IMR-90 (cell line): Measurements from ENCODE around the gene SV2C. TPM values are rescaled to one million over a fixed set of nuclear protein-coding genes. Genes with fewer than 3 reads are reported as not detected.

ENCODE experiments used
- ATAC-seq: fragments of 200-7000 bp; cut with Tn5 transposase; 2 replicates; pipeline ENCODE4 v1.9.1; 2020; ENCODE audit warnings: low read depth, mild to moderate bottlenecking, moderate library complexity
- BruUV-seq: library from RNA; stranded (reverse); fragments of 400-500 nt; replicated peaks from 2 replicates; lab custom pipeline; 2021; lab: Mats Ljungman, UMichigan
- CTCF ChIA-PET: fragments of 300-600 bp; formaldehyde crosslinking; extraction: SDS; loops from one replicate; lab custom pipeline; 2021; ENCODE audit warnings: antibody characterized with exemption; lab: Yijun Ruan, JAX
- POLR2A ChIA-PET: fragments of 300-600 bp; sonication (Branson Sonifier 250); formaldehyde crosslinking; loops from one replicate; lab custom pipeline; 2022; ENCODE audit warnings: antibody characterized with exemption; ENCODE audit not compliant: unreplicated experiment; lab: Charles Lee
- DNase-seq: peaks from one replicate; pipeline ENCODE4 v3.0.0; 2013
- H2AFZ ChIP-seq: replicated peaks from 2 replicates; pipeline ENCODE3; 2013; ENCODE audit warnings: low read length, mild to moderate bottlenecking; ENCODE audit not compliant: poor library complexity
- H2AK5ac ChIP-seq: 2 replicates; pipeline ENCODE4 v1.6.1; 2013; ENCODE audit warnings: low read depth, low read length, inconsistent platforms
- H2AK9ac ChIP-seq: replicated peaks from 2 replicates; pipeline ENCODE3; 2013; ENCODE audit warnings: mild to moderate bottlenecking, low read depth, low read length, moderate library complexity; ENCODE audit not compliant: poor library complexity
- H2BK120ac ChIP-seq: 2 replicates; pipeline ENCODE4 v1.6.1; 2013; ENCODE audit warnings: low read depth, low read length, inconsistent platforms
- H2BK15ac ChIP-seq: 3 replicates; pipeline ENCODE4 v1.6.1; 2013; ENCODE audit warnings: low read depth, low read length, inconsistent platforms
- H2BK20ac ChIP-seq: 2 replicates; pipeline ENCODE4 v1.6.1; 2013; ENCODE audit warnings: low read depth, mild to moderate bottlenecking, inconsistent platforms, low read length, moderate library complexity
- H2BK5ac ChIP-seq: 2 replicates; pipeline ENCODE4 v1.6.1; 2013; ENCODE audit warnings: mild to moderate bottlenecking, low read depth, low read length, inconsistent platforms; ENCODE audit not compliant: poor library complexity, severe bottlenecking
- H3K14ac ChIP-seq: replicated peaks from 2 replicates; pipeline ENCODE4 v1.6.1; 2013; ENCODE audit warnings: low read depth, low read length, inconsistent platforms
- H3K18ac ChIP-seq: 2 replicates; pipeline ENCODE4 v1.6.1; 2013; ENCODE audit warnings: low read depth, low read length, control low read depth
- H3K23ac ChIP-seq: 2 replicates; pipeline ENCODE4 v1.6.1; 2013; ENCODE audit warnings: low read depth, low read length, inconsistent platforms
- H3K27ac ChIP-seq: 2 replicates; pipeline ENCODE4 v1.5.1; 2013; ENCODE audit warnings: mild to moderate bottlenecking, control low read depth, low read length; ENCODE audit not compliant: insufficient read depth
- H3K27me3 ChIP-seq: 2 replicates; pipeline ENCODE4 v1.6.1; 2013; ENCODE audit warnings: low read length; ENCODE audit not compliant: control insufficient read depth, insufficient read depth
- H3K36me3 ChIP-seq: 2 replicates; pipeline ENCODE4 v1.6.1; 2013; ENCODE audit warnings: low read length, mixed read lengths; ENCODE audit not compliant: control insufficient read depth, insufficient read depth
- H3K4ac ChIP-seq: 2 replicates; pipeline ENCODE4 v1.6.1; 2013; ENCODE audit warnings: low read depth, low read length, inconsistent platforms
- H3K4me1 ChIP-seq: 2 replicates; pipeline ENCODE4 v1.6.1; 2013; ENCODE audit warnings: low read length, mixed read lengths; ENCODE audit not compliant: control insufficient read depth, insufficient read depth
- H3K4me2 ChIP-seq: 2 replicates; pipeline ENCODE4 v1.6.1; 2013; ENCODE audit warnings: low read depth, mild to moderate bottlenecking, control low read depth, low read length, moderate library complexity
- H3K4me3 ChIP-seq: 2 replicates; pipeline ENCODE4 v1.5.1; 2013; ENCODE audit warnings: low read depth, mild to moderate bottlenecking, control low read depth, low read length, moderate library complexity; ENCODE audit not compliant: insufficient read depth
- H3K56ac ChIP-seq: 2 replicates; pipeline ENCODE4 v1.6.1; 2013; ENCODE audit warnings: low read length, inconsistent platforms; ENCODE audit not compliant: insufficient read depth; ENCODE audit errors: extremely low read depth
- H3K79me1 ChIP-seq, 2 experiments: 2 replicates each; pipeline ENCODE4 v1.6.1; 2013; ENCODE audit warnings: low read length in 2 of 2, inconsistent platforms in 1 of 2, low read depth in 1 of 2
- H3K9ac ChIP-seq: 2 replicates; pipeline ENCODE4 v1.6.1; 2013; ENCODE audit warnings: low read depth, low read length, control low read depth
- H3K9me1 ChIP-seq: 2 replicates; pipeline ENCODE4 v1.6.1; 2013; ENCODE audit warnings: low read length, inconsistent platforms; ENCODE audit not compliant: insufficient read depth
- H3K9me3 ChIP-seq: 2 replicates; pipeline ENCODE4 v1.6.1; 2013; ENCODE audit warnings: low read length; ENCODE audit not compliant: control insufficient read depth, insufficient read depth
- H4K20me1 ChIP-seq: 2 replicates; pipeline ENCODE4 v1.6.1; 2013; ENCODE audit warnings: low read length, inconsistent platforms; ENCODE audit not compliant: insufficient read depth
- H4K5ac ChIP-seq: 2 replicates; pipeline ENCODE4 v1.6.1; 2013; ENCODE audit warnings: mild to moderate bottlenecking, low read depth, low read length, control low read depth
- H4K8ac ChIP-seq, 2 experiments: 2 replicates each; pipeline ENCODE4 v1.6.1; 2013; ENCODE audit warnings: low read depth in 2 of 2, low read length in 2 of 2, control low read depth in 1 of 2, inconsistent platforms in 1 of 2
- H4K91ac ChIP-seq: 2 replicates; pipeline ENCODE4 v1.6.1; 2013; ENCODE audit warnings: low read depth, low read length, inconsistent platforms; ENCODE audit not compliant: insufficient read depth
- BHLHE40 ChIP-seq: fragments of 150-350 bp; IDR thresholded peaks from 2 replicates; pipeline ENCODE4 v1.6.1; 2016; ENCODE audit warnings: mild to moderate bottlenecking, low read depth, low read length
- CEBPB ChIP-seq: IDR thresholded peaks from 2 replicates; pipeline ENCODE4 v1.6.1; 2012; ENCODE audit warnings: low read depth, low read length, improper control_type of control experiment
- MAFK ChIP-seq: IDR thresholded peaks from 2 replicates; pipeline ENCODE4 v1.6.1; 2012; ENCODE audit warnings: low read depth, low read length, improper control_type of control experiment
- MAZ ChIP-seq: IDR thresholded peaks from 2 replicates; pipeline ENCODE4 v1.6.1; 2012; ENCODE audit warnings: low read depth, mild to moderate bottlenecking, low read length, improper control_type of control experiment, moderate library complexity, borderline replicate concordance
- MXI1 ChIP-seq: IDR thresholded peaks from 2 replicates; pipeline ENCODE4 v1.6.1; 2012; ENCODE audit warnings: low read depth, mild to moderate bottlenecking, low read length, moderate library complexity, borderline replicate concordance
- NFE2L2 ChIP-seq: fragments of 150-350 bp; IDR thresholded peaks from 2 replicates; pipeline ENCODE4 v1.6.1; 2016; ENCODE audit warnings: low read depth, mild to moderate bottlenecking, low read length
- RAD21 ChIP-seq: IDR thresholded peaks from 2 replicates; pipeline ENCODE4 v1.6.1; 2012; ENCODE audit warnings: low read length, improper control_type of control experiment
- RFX5 ChIP-seq: IDR thresholded peaks from 2 replicates; pipeline ENCODE4 v1.8.0; 2012; ENCODE audit warnings: low read depth, mild to moderate bottlenecking, low read length, moderate library complexity
- SMC3 ChIP-seq: fragments of 150-350 bp; IDR thresholded peaks from 2 replicates; pipeline ENCODE4 v1.6.1; 2016; ENCODE audit warnings: low read depth, mild to moderate bottlenecking, antibody characterized with exemption, low read length, moderate library complexity
- WGBS, 2 experiments: methylation state at CpG; one replicate each; pipeline versions ENCODE4 v1.1.5 to v1.1.7; 2013; ENCODE audit warnings: missing lambda C conversion rate in 2 of 2; ENCODE audit not compliant: insufficient read length in 1 of 2; ENCODE audit errors: extremely low coverage in 2 of 2; 5-methylcytosine and 5-hydroxymethylcytosine counted together
- dilution Hi-C: fragments of 300-500 bp; cut with HindIII; formaldehyde crosslinking; loops from one replicate; pipeline ENCODE4 v1.14.3; 2018; ENCODE audit warnings: low sequenced_read_pairs; ENCODE audit not compliant: unreplicated experiment
- in situ Hi-C: fragments of 300-500 bp; cut with MboI; formaldehyde crosslinking; loops from 3 replicates; pipeline ENCODE4 v1.14.3; 2019; ENCODE audit warnings: low sequenced_read_pairs, inconsistent platforms, mixed read lengths
- intact Hi-C: fragments of 100-400 bp; cut with micrococcal nuclease; formaldehyde crosslinking; loops from 2 replicates; pipeline ENCODE4 v1.10.0; 2022
- polyA plus RNA-seq, 3 experiments: library from polyadenylated mRNA; depleted of rRNA; stranded (reverse); fragments of >200 nt; gene quantifications; 2 replicates each; pipeline ENCODE4 v1.2.3, GENCODE V29; 2012; ENCODE audit warnings: low replicate concordance in 1 of 3
- total RNA-seq: library from RNA; depleted of rRNA; stranded (reverse); fragments of >200 nt; gene quantifications from 2 replicates; pipeline ENCODE4 v1.2.3, GENCODE V29; 2012
- TF ChIP-seq, protein P1 (sequence below): fragments of 150-350 bp; IDR thresholded peaks from 2 replicates; pipeline ENCODE4 v1.6.1; 2017; ENCODE audit warnings: mild to moderate bottlenecking, antibody characterized with exemption, low read length, low read depth
- TF ChIP-seq, protein P2 (sequence below): conservative IDR thresholded peaks from 2 replicates; pipeline ENCODE4 v1.5.1; 2012; ENCODE audit warnings: mild to moderate bottlenecking, low read depth, low read length, improper control_type of control experiment

Gene SV2C
- total and polyA plus RNA-seq, 2 of the 4 experiments (the other 2 are of a cell fraction), result not detected

DNA sequence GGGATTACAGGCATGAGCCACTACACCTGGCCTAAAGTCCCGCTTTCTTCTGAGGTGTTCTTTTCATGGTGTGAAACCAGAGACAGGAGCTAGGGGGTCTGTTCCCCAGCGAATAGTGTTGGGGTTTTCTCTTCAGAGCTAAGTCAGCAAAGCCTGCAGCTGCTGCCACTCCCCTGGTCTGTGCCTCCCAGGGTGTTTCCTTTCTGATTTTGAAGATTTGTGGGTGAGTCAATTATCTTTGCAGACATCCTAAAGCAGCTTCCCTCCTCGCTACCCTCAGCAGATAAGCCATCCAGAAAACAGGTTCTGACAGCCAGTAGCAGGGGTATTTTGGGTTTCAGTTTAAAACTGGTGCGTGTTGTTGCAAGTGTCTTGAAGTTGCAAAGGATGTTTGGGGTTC lies 247.9 kb downstream of the SV2C start:
- H4K91ac ChIP-seq, result no peak overlapping the region
- no peak overlapping the region for H3K18ac ChIP-seq
- no peak overlapping the region for H3K14ac ChIP-seq
- no peaks in the 10 kb centered on the region for H3K36me3 ChIP-seq
- DNase-seq (no peak), ATAC-seq (no peak)
- peaks cover 14% of the 10 kb centered on the region for H3K27me3 ChIP-seq
- no peak overlapping the region for H2BK20ac ChIP-seq
- no TSS peak for BruUV-seq
- no peaks in the 10 kb centered on the region for H3K9me1 ChIP-seq
- H4K8ac ChIP-seq, result no peak overlapping the region
- no peak overlapping the region for H3K4me2 ChIP-seq
- no peak overlapping the region for H2AK5ac ChIP-seq
- no peak overlapping the region for H2BK15ac ChIP-seq
- no peak overlapping the region for H2BK120ac ChIP-seq
- in situ Hi-C loops, result no loop called here
- dilution Hi-C loops, result no loop called here
- H3K23ac ChIP-seq, result no peak overlapping the region
- H3K27ac ChIP-seq, result no peak overlapping the region
- H4K5ac ChIP-seq, result no peak overlapping the region
- no CpG with 5 or more reads among the region's 4 CpGs for WGBS, 2 experiments
- no peaks in the 10 kb centered on the region for H4K20me1 ChIP-seq
- no peak overlapping the region for H2BK5ac ChIP-seq
- H3K4ac ChIP-seq, result no peak overlapping the region
- no peaks in the 10 kb centered on the region for H3K4me1 ChIP-seq
- H3K9me3 ChIP-seq, result no peaks in the 10 kb centered on the region
- no peak for TF ChIP-seq MAFK
- TF ChIP-seq RAD21, result no peak
- no peak for TF ChIP-seq NFE2L2
- no peak for TF ChIP-seq MAZ
- no peak for TF ChIP-seq SMC3
- no peak for TF ChIP-seq BHLHE40
- TF ChIP-seq, protein P1, sequence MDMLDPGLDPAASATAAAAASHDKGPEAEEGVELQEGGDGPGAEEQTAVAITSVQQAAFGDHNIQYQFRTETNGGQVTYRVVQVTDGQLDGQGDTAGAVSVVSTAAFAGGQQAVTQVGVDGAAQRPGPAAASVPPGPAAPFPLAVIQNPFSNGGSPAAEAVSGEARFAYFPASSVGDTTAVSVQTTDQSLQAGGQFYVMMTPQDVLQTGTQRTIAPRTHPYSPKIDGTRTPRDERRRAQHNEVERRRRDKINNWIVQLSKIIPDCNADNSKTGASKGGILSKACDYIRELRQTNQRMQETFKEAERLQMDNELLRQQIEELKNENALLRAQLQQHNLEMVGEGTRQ, result no peak
- TF ChIP-seq, protein P2, sequence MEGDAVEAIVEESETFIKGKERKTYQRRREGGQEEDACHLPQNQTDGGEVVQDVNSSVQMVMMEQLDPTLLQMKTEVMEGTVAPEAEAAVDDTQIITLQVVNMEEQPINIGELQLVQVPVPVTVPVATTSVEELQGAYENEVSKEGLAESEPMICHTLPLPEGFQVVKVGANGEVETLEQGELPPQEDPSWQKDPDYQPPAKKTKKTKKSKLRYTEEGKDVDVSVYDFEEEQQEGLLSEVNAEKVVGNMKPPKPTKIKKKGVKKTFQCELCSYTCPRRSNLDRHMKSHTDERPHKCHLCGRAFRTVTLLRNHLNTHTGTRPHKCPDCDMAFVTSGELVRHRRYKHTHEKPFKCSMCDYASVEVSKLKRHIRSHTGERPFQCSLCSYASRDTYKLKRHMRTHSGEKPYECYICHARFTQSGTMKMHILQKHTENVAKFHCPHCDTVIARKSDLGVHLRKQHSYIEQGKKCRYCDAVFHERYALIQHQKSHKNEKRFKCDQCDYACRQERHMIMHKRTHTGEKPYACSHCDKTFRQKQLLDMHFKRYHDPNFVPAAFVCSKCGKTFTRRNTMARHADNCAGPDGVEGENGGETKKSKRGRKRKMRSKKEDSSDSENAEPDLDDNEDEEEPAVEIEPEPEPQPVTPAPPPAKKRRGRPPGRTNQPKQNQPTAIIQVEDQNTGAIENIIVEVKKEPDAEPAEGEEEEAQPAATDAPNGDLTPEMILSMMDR, result no peak
- TF ChIP-seq MXI1, result no peak
- TF ChIP-seq RFX5, result no peak
- TF ChIP-seq CEBPB, result no peak
- ChIA-PET POLR2A (no interaction called here), CTCF (interaction anchor here (0.7 to 1.6 kb wide), 2 partner anchors 15 to 138 kb away, joined by 4 to 6 read pairs; no protein-coding TSS in a partner anchor)
- H3K56ac ChIP-seq, result no peak overlapping the region
- H3K4me3 ChIP-seq, result no peak overlapping the region
- H3K9ac ChIP-seq, result no peak overlapping the region
- H2AFZ ChIP-seq, result no peak overlapping the region
- H2AK9ac ChIP-seq, result no peak overlapping the region
- intact Hi-C loops, result no loop called here
- H3K79me1 ChIP-seq, result no peaks in the 10 kb centered on the region
